ENCODE data around the gene C11orf58.

C11orf58 gene

GRCh38 chr11:16786131-16786530 is 47.7 kb downstream of the C11orf58 start:
- DNase-seq: no peak

GRCh38 chr11:16787035-16787742 is 48.7 kb downstream of the C11orf58 start:
- no peak for DNase-seq

GRCh38 chr11:16788141-16789062 is 50.0 kb downstream of the C11orf58 start:
- peak; percentile 52 for DNase-seq

GRCh38 chr11:16789063-16789420 is 50.6 kb downstream of the C11orf58 start:
- no peak for DNase-seq

GRCh38 chr11:16789560-16790485 is 51.4 kb downstream of the C11orf58 start:
- DNase-seq: no peak

GRCh38 chr11:16790486-16791190 is 52.2 kb downstream of the C11orf58 start:
- no peak for DNase-seq

GRCh38 chr11:16791191-16791961 is 52.9 kb downstream of the C11orf58 start:
- no peak for DNase-seq

GRCh38 chr11:16792426-16792825 is 54.0 kb downstream of the C11orf58 start:
- no peak for DNase-seq

GRCh38 chr11:16793009-16793408 is 54.6 kb downstream of the C11orf58 start:
- no peak for DNase-seq

- no peak for DNase-seq
Observed at GRCh38 chr11:16793511-16793910, 55.1 kb downstream of the C11orf58 start.

GRCh38 chr11:16794047-16794818 is 55.8 kb downstream of the C11orf58 start:
- DNase-seq: no peak

GRCh38 chr11:16795146-16795545 is 56.7 kb downstream of the C11orf58 start:
- no peak for DNase-seq

- no peak for DNase-seq
Observed at GRCh38 chr11:16796311-16796710, 57.9 kb downstream of the C11orf58 start.

- no peak for DNase-seq
Observed at GRCh38 chr11:16797776-16798175, 59.3 kb downstream of the C11orf58 start.

GRCh38 chr11:16799221-16799620 is 60.8 kb downstream of the C11orf58 start:
- no peak for DNase-seq

GRCh38 chr11:16799890-16800289 is 61.4 kb downstream of the C11orf58 start:
- DNase-seq: no peak

GRCh38 chr11:16800382-16800781 is 61.9 kb downstream of the C11orf58 start:
- DNase-seq: no peak

GRCh38 chr11:16801288-16801980 is 63.0 kb downstream of the C11orf58 start:
- DNase-seq: no peak

GRCh38 chr11:16804104-16804947 is 65.9 kb downstream of the C11orf58 start:
- no peak for DNase-seq

Data from NCI-H345 (cell line).